ENCODE data around the gene GALNS.

GALNS gene

DNA sequence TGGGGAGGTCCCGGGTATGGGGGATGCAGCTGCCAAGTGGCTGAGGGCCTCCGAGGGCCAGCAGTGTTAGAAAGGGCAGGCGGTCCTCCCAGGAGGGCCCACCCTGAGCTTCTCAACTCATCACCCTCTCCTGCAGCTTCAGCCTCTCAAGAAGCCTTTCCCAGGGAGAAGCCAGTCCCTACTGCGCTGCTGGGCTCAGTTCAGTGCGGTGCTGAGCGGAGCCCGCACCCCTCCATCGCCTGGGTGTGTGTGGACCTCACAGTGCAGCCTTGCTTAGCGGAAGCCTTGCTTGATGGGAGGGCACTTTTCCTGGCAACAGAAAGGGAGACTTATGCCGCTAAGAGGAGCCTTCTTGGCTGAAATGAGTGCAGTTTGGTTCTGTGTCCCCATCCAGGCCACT lies 41.5 kb downstream of the GALNS start:
- Mint-ChIP-seq H3K9me3 (no peaks in the 10 kb centered on the region), H3K36me3 (peaks cover 26% of the 10 kb centered on the region), H3K4me3 (no peak overlapping the region), H3K27ac (no peak overlapping the region), H3K4me1 (peaks cover 14% of the 10 kb centered on the region)
- no peak for ATAC-seq
- DNase-seq (ENCODE audit: low spot score in 2 of 2), result no peak

GRCh38 chr16:88814144-88814502 lies 42.6 kb downstream of the GALNS start:
- DNase-seq (ENCODE audit: low spot score in 2 of 2) (no peak), ATAC-seq (no peak)
- H3K27ac Mint-ChIP-seq, result no peak overlapping the region
- H3K4me1 Mint-ChIP-seq, result peaks cover 23% of the 10 kb centered on the region
- H3K9me3 Mint-ChIP-seq, result no peaks in the 10 kb centered on the region
- H3K36me3 Mint-ChIP-seq, result peaks cover 37% of the 10 kb centered on the region
- H3K4me3 Mint-ChIP-seq, result no peak overlapping the region

- peaks cover 26% of the 10 kb centered on the region for H3K4me1 Mint-ChIP-seq
- ATAC-seq, result no peak
- peak overlapping the region; percentile 90 for H3K4me3 Mint-ChIP-seq
- H3K27ac Mint-ChIP-seq, result peak overlapping the region; percentile 96
- no peaks in the 10 kb centered on the region for H3K9me3 Mint-ChIP-seq
- DNase-seq (ENCODE audit: low spot score in 2 of 2), result no peak
- H3K36me3 Mint-ChIP-seq, result peaks cover 43% of the 10 kb centered on the region
Measured at GRCh38 chr16:88813269-88814143, 43.2 kb downstream of the GALNS start.

- H3K27ac Mint-ChIP-seq, result peak overlapping the region; percentile 96
- no peaks in the 10 kb centered on the region for H3K9me3 Mint-ChIP-seq
- ATAC-seq (no peak), DNase-seq (ENCODE audit: low spot score in 2 of 2) (no peak)
- H3K36me3 Mint-ChIP-seq, result peaks cover 51% of the 10 kb centered on the region
- H3K4me3 Mint-ChIP-seq, result peak overlapping the region; percentile 90
- H3K4me1 Mint-ChIP-seq, result peaks cover 34% of the 10 kb centered on the region
Measured at GRCh38 chr16:88812513-88813268, 44.1 kb downstream of the GALNS start.

- ATAC-seq (peak; percentile 82), DNase-seq (ENCODE audit: low spot score in 2 of 2) (peak; percentile 99)
- H3K36me3 Mint-ChIP-seq, result peaks cover 59% of the 10 kb centered on the region
- peak within 1 kb of the TSS; percentile 96 for H3K27ac Mint-ChIP-seq
- H3K4me1 Mint-ChIP-seq, result peaks cover 37% of the 10 kb centered on the region
- no peaks in the 10 kb centered on the region for H3K9me3 Mint-ChIP-seq
- peak within 1 kb of the TSS; percentile 90 for H3K4me3 Mint-ChIP-seq
Measured at GRCh38 chr16:88811769-88812512, 44.8 kb downstream of the GALNS start, which contains the start of gene APRT. Gene APRT (minus strand): TSS chr16:88811928. CDS start chr16:88811899, 29 bp downstream.

DNA sequence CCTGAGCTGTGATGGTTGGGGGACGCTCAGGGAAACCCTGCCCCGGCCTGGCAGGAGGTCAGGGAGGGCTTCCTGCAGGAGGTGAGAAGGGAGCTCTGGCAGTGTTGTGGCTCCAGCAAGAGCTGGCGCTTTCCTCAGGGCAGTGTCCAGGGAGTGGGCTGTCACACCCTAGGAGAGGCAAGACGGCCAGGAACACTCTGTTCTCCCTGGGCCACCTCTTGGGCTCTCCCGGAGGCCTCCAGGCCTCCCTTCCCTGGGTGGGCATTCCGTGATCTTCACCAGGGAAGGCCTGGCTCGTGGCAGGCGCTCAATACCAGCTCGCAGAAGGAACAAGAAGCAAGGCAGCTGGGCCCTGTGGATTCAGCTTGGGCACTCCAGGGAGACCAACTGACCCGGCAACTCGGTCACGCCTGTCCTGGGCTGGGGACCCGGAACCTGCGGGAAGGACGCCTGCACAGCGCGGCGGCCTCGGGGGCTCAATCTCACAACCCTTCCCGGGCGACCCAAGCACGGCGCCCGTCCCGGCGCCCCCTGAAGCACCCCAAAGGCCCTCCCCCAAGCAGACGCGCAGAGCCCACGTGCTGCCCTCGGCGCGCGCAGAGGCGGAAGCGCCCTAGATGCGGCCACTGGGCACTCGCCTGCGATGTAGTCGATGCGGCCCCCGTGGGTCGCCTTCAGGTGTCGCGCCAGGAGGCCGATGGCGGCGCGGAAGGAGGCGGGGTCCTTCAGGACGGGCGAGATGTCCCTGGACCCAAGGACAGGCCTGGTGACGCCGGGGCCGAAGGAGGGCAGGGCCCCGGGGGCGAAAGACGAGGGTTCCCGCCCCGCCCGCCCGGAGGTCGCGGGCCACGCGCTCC lies 45.6 kb downstream of the GALNS start:
- peak; percentile 66 for ATAC-seq
- peak overlapping the region; percentile 90 for H3K4me3 Mint-ChIP-seq
- peaks cover 67% of the 10 kb centered on the region for H3K36me3 Mint-ChIP-seq

DNA sequence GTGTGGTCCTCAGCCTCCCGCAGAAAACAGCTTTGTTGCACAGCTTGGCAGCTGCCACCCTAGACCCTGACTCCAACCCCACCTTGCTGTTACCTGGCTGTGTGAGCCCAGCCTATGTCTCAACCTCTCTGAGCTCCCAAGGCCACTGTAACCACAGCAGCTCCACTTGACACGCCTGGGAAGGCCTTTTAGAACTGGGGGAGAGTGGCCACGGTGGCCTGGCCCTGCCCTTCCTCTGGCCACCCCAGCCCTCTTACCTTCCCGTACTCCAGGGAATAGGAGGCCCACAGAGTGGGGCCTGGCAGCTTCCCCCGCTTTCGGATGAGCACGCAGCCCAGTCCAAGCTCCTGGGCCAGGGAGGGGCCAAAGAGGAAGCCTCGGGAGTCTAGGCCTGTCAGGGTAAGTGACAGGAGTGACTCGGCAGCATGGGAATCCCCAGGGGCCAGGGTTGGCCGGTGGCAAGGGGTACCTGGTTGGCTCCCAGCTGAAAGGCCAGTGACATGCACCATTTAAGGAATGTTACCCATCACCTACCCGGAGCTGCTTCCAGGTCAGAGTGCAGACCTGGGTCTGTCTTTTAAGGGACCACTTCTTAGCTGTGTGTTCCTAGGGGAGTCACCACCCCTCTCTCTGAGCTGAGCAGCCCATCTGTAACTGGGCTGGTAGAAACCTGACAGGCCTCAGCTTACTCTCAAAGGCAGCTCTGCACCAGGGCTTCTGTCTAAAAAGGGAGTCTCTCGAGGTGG lies 46.4 kb downstream of the GALNS start:
- H3K27ac Mint-ChIP-seq, result peak overlapping the region; percentile 96
- H3K4me1 Mint-ChIP-seq, result peaks cover 37% of the 10 kb centered on the region
- ATAC-seq (no peak), DNase-seq (ENCODE audit: low spot score in 2 of 2) (peak in 1 of 2 donors; percentile 71)
- no peaks in the 10 kb centered on the region for H3K9me3 Mint-ChIP-seq
- H3K4me3 Mint-ChIP-seq, result peak overlapping the region; percentile 90
- peaks cover 75% of the 10 kb centered on the region for H3K36me3 Mint-ChIP-seq

More for the DNA sequence above, 45.6 kb downstream of the GALNS start:
- Mint-ChIP-seq H3K4me1 (peaks cover 37% of the 10 kb centered on the region), H3K27ac (peak overlapping the region; percentile 96), H3K9me3 (no peaks in the 10 kb centered on the region)
- peak; percentile 56 to 69 for DNase-seq (ENCODE audit: low spot score in 2 of 2)

GRCh38 chr16:88809676-88810165 lies 47.0 kb downstream of the GALNS start:
- Mint-ChIP-seq H3K9me3 (no peaks in the 10 kb centered on the region), H3K4me1 (peaks cover 37% of the 10 kb centered on the region), H3K36me3 (peaks cover 81% of the 10 kb centered on the region), H3K4me3 (peak overlapping the region; percentile 90), H3K27ac (peak overlapping the region; percentile 96)
- no peak for ATAC-seq
- DNase-seq (ENCODE audit: low spot score in 2 of 2), result no peak

DNA sequence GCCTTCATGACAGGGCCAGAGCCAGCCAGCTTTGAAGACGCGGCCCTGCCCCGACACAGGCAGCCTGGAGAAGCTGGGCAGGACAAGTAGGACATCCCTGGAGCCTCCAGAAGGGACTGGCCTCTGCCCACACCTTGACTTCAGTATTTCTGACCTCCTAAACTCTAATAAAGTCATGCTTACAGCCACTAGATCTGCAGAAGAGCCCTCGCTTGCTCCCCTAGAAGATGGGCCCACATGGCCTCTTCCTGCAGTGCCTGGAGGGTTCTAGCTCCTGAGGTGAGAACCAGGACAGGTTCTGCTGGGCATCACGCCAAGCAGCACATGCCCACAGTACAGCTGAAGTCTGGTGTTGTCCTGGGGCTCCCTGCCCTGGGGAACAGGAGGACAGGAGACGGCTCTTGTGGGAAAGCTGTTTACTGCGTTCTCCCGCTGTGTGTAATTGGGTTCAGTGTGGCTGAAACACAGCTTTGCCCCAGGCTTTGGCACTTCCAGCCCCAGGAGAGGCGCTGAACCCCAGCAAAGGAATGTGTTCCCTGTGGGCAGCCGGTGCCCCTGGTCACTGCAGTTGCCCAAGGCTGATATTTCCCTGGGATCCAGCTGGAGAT lies 47.6 kb downstream of the GALNS start:
- Mint-ChIP-seq H3K36me3 (peaks cover 86% of the 10 kb centered on the region), H3K9me3 (no peaks in the 10 kb centered on the region), H3K27ac (peak overlapping the region; percentile 96), H3K4me3 (peak overlapping the region; percentile 90), H3K4me1 (peaks cover 37% of the 10 kb centered on the region)
- no peak for DNase-seq (ENCODE audit: low spot score in 2 of 2)
- ATAC-seq, result no peak

DNA sequence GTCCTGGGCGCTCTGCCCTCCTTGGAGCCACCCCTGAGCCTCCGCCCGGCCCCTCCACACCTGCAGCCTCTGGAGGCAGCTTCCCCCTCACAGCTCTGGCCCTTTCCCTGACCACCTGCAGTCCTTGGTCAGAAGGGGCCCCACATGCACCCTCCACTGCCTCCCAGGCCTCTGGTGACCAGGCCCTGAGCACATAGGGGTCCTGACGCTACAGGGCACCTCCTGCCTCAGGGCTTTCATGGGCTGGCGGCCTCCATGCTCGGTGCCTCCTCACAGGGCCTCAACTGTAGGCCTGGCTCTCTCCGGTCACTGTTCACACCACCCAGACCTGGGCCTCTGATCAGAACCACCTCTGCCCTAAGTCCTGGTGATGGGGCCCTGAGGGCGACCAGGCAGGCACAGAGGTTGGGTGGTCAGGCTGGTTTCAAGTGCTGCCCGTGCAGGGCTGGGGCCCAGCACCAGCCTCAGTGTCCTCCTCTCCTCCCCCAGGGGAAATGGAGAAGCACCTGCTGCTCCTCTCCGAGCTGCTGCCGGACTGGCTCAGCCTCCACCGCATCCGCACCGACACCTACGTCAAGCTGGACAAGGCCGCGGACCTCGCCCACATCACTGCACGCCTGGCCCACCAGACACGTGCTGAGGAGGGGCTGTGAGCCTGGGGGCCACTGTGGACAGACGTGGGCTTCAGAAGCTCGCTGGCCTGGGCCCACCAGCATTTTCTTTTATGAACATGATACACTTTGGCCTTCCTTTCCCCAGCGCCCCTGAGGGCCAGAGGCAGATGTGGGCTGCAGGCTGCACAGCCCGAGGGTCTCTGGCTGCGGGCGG lies 48.9 kb downstream of the GALNS start:
- H3K27ac Mint-ChIP-seq, result peak overlapping the region; percentile 96
- ATAC-seq, result no peak
- peak overlapping the region; percentile 90 for H3K4me3 Mint-ChIP-seq

GRCh38 chr16:88807142-88807625 lies 49.6 kb downstream of the GALNS start:
- Mint-ChIP-seq H3K4me1 (peaks cover 37% of the 10 kb centered on the region), H3K4me3 (peak overlapping the region; percentile 90), H3K36me3 (peaks cover 100% of the 10 kb centered on the region), H3K27ac (peak overlapping the region; percentile 61), H3K9me3 (no peaks in the 10 kb centered on the region)
- DNase-seq (ENCODE audit: low spot score in 2 of 2) (no peak), ATAC-seq (no peak)

More for the DNA sequence above, 48.9 kb downstream of the GALNS start:
- Mint-ChIP-seq H3K36me3 (peaks cover 97% of the 10 kb centered on the region), H3K4me1 (peaks cover 37% of the 10 kb centered on the region), H3K9me3 (no peaks in the 10 kb centered on the region)
- DNase-seq (ENCODE audit: low spot score in 2 of 2), result no peak

GRCh38 chr16:88806491-88807111 lies 50.1 kb downstream of the GALNS start:
- Mint-ChIP-seq H3K4me3 (peak overlapping the region; percentile 90), H3K9me3 (no peaks in the 10 kb centered on the region), H3K36me3 (peaks cover 100% of the 10 kb centered on the region), H3K27ac (peak overlapping the region; percentile 61), H3K4me1 (peaks cover 32% of the 10 kb centered on the region)
- DNase-seq (ENCODE audit: low spot score in 2 of 2) (no peak), ATAC-seq (no peak)

Measured in stimulated activated effector memory CD8-positive, alpha-beta T cell treated with anti-CD3 and anti-CD28 coated beads, Interleukin-12 subunit alpha, Interleukin-12 subunit beta, amount 100 ng/mL, for 72 hours (primary cell).